ENCODE measurements around the gene MMS19. TPM values are rescaled to one million over a fixed set of nuclear protein-coding genes. Genes with fewer than 3 reads are reported as not detected.
"Not testable (repeated sequence)": the region's sequence is repeated elsewhere in the genome, so short reads cannot be mapped to it uniquely, and the experiment has no call there.

The MMS19 gene
- total RNA-seq, 1 donor from 2014 or later: 127 TPM

- peaks cover 20% of the 10 kb centered on the region for H3K4me1 Mint-ChIP-seq (ENCODE audit: unreplicated experiment)
- peak; percentile 31 for DNase-seq (ENCODE audit: low spot score)
- peaks cover 9% of the 10 kb centered on the region for H3K36me3 Mint-ChIP-seq (ENCODE audit: low read depth, unreplicated experiment)
- H3K27ac Mint-ChIP-seq (ENCODE audit: unreplicated experiment): peak overlapping the region; percentile 86
- no peak for TF ChIP-seq CTCF (IDR thresholded peaks at IDR 0.05; ENCODE audit: unreplicated experiment)
- peaks cover 4% of the 10 kb centered on the region for H3K27me3 Mint-ChIP-seq (ENCODE audit: unreplicated experiment)
- no peak overlapping the region for H3K4me3 Mint-ChIP-seq (ENCODE audit: unreplicated experiment)
- H3K9me3 Mint-ChIP-seq (ENCODE audit: unreplicated experiment): peaks cover 4% of the 10 kb centered on the region
Measured at GRCh38 chr10:97532935-97533671, 34.9 kb upstream of the MMS19 start.

- no peak for DNase-seq (ENCODE audit: low spot score)
- TF ChIP-seq CTCF (IDR thresholded peaks at IDR 0.05; ENCODE audit: unreplicated experiment): no peak
- Mint-ChIP-seq H3K4me3 (ENCODE audit: unreplicated experiment) (peak overlapping the region; percentile 27), H3K27ac (ENCODE audit: unreplicated experiment) (peak overlapping the region; percentile 86), H3K9me3 (ENCODE audit: unreplicated experiment) (peaks cover 4% of the 10 kb centered on the region), H3K4me1 (ENCODE audit: unreplicated experiment) (peaks cover 19% of the 10 kb centered on the region), H3K27me3 (ENCODE audit: unreplicated experiment) (peaks cover 4% of the 10 kb centered on the region), H3K36me3 (ENCODE audit: low read depth, unreplicated experiment) (peaks cover 6% of the 10 kb centered on the region)
Measured at GRCh38 chr10:97531401-97531986, 33.3 kb upstream of the MMS19 start.

GRCh38 chr10:97529685-97530465 is 31.7 kb upstream of the MMS19 start:
- Mint-ChIP-seq H3K4me1 (ENCODE audit: unreplicated experiment) (peaks cover 21% of the 10 kb centered on the region), H3K27ac (ENCODE audit: unreplicated experiment) (no peak overlapping the region)
- no peak for TF ChIP-seq CTCF (IDR thresholded peaks at IDR 0.05; ENCODE audit: unreplicated experiment)

GRCh38 chr10:97528876-97529275 is 30.7 kb upstream of the MMS19 start:
- DNase-seq (ENCODE audit: low spot score); H3K27me3 Mint-ChIP-seq (ENCODE audit: unreplicated experiment); H3K9me3 Mint-ChIP-seq (ENCODE audit: unreplicated experiment); H3K27ac Mint-ChIP-seq (ENCODE audit: unreplicated experiment); H3K4me3 Mint-ChIP-seq (ENCODE audit: unreplicated experiment): not testable (repeated sequence)
- Mint-ChIP-seq H3K36me3 (ENCODE audit: low read depth, unreplicated experiment) (peaks cover 16% of the 10 kb centered on the region), H3K4me1 (ENCODE audit: unreplicated experiment) (peaks cover 21% of the 10 kb centered on the region)

More at GRCh38 chr10:97529685-97530465, 31.7 kb upstream of the MMS19 start:
- peaks cover 16% of the 10 kb centered on the region for H3K36me3 Mint-ChIP-seq (ENCODE audit: low read depth, unreplicated experiment)
- peak overlapping the region; percentile 85 for H3K4me3 Mint-ChIP-seq (ENCODE audit: unreplicated experiment)
- peaks cover 1% of the 10 kb centered on the region for H3K27me3 Mint-ChIP-seq (ENCODE audit: unreplicated experiment)
- peaks cover 4% of the 10 kb centered on the region for H3K9me3 Mint-ChIP-seq (ENCODE audit: unreplicated experiment)
- DNase-seq (ENCODE audit: low spot score): no peak

- peaks cover 35% of the 10 kb centered on the region for H3K4me1 Mint-ChIP-seq (ENCODE audit: unreplicated experiment)
- peaks cover 3% of the 10 kb centered on the region for H3K27me3 Mint-ChIP-seq (ENCODE audit: unreplicated experiment)
- H3K27ac Mint-ChIP-seq (ENCODE audit: unreplicated experiment): peak overlapping the region; percentile 33
- peaks cover 20% of the 10 kb centered on the region for H3K36me3 Mint-ChIP-seq (ENCODE audit: low read depth, unreplicated experiment)
- no peak overlapping the region for H3K4me3 Mint-ChIP-seq (ENCODE audit: unreplicated experiment)
- DNase-seq (ENCODE audit: low spot score): no peak
- peaks cover 4% of the 10 kb centered on the region for H3K9me3 Mint-ChIP-seq (ENCODE audit: unreplicated experiment)
- no peak for TF ChIP-seq CTCF (IDR thresholded peaks at IDR 0.05; ENCODE audit: unreplicated experiment)
Measured at GRCh38 chr10:97525683-97526110, 27.5 kb upstream of the MMS19 start.

Data from endothelial cell (in vitro differentiated cells).